Thymus (tissue), 11 donors: ENCODE data around the gene TOX3. TPM values are rescaled to one million over a fixed set of nuclear protein-coding genes. Genes with fewer than 3 reads are reported as not detected.

ENCODE experiments used
- DNase-seq, 9 donors: peaks; one replicate each; pipeline ENCODE4 v3.0.0-alpha.2; 2013; ENCODE audit warnings: low spot score in 9 of 9, low read depth in 6 of 9, missing footprints in 1 of 9
- H3K27ac ChIP-seq, 2 donors: one replicate each; pipeline ENCODE4 v1.5.1; 2013; ENCODE audit warnings: control low read depth in 1 of 2, low read depth in 1 of 2, low read length in 1 of 2, mild to moderate bottlenecking in 1 of 2, moderate library complexity in 1 of 2
- H3K27me3 ChIP-seq, 2 donors: one replicate each; pipeline ENCODE4 v1.5.1; 2013; ENCODE audit warnings: low read length in 1 of 2; ENCODE audit not compliant: control insufficient read depth in 2 of 2, insufficient read depth in 1 of 2
- H3K36me3 ChIP-seq, 2 donors: one replicate each; pipeline ENCODE4 v1.5.1; 2013; ENCODE audit warnings: low read length in 1 of 2, mild to moderate bottlenecking in 1 of 2, moderate library complexity in 1 of 2; ENCODE audit not compliant: control insufficient read depth in 2 of 2, insufficient read depth in 2 of 2
- H3K4me1 ChIP-seq, 2 donors: one replicate each; pipeline ENCODE4 v1.5.1; 2013; ENCODE audit warnings: low read length in 2 of 2; ENCODE audit not compliant: control insufficient read depth in 2 of 2, insufficient read depth in 2 of 2
- H3K4me3 ChIP-seq, 2 donors: one replicate each; pipeline ENCODE4 v1.5.1; 2013; ENCODE audit warnings: low read length in 2 of 2, control low read depth in 1 of 2, mild to moderate bottlenecking in 1 of 2
- H3K9me3 ChIP-seq, 2 donors: one replicate each; pipeline ENCODE4 v1.5.1; 2013; ENCODE audit warnings: low read length in 1 of 2, mild to moderate bottlenecking in 1 of 2; ENCODE audit not compliant: control insufficient read depth in 2 of 2, insufficient read depth in 1 of 2
- WGBS: extraction: QIAGEN DNeasy Blood & Tissue Kit; methylation state at CpG from one replicate; pipeline ENCODE4 v1.1.7; 2013; 5-methylcytosine and 5-hydroxymethylcytosine counted together
- polyA plus RNA-seq: library from polyadenylated mRNA; stranded (reverse); fragments of 200-250 nt; gene quantifications from one replicate; pipeline ENCODE4 v1.2.3, GENCODE V29; 2013
- total RNA-seq: library from RNA; stranded (reverse); fragments of 120-200 nt; gene quantifications from one replicate; pipeline ENCODE4 v1.2.4, GENCODE V29; 2013
- donor health status: healthy.

Gene TOX3
- total and polyA plus RNA-seq, 2 donors, result 0.87 to 0.90 TPM

DNA sequence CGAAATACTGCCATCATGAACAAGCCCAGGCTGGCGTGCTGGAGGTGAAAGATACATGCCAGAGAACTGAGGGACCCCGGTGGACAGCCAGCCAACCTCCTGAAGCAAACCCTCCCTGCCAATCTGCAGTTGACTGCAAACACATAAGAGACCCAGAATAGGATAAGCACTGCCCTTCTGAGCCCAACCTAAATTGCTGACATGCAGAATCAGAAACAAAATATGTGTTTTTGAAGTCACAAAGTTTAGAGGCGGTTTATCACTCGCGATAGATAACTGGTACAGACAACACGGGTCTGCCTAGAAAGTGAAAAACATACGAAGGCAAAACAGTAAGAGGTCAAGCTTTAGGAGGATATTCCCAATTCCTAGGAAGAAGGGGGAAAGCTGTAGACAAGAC lies 14.6 kb downstream of the TOX3 start:
- Histone ChIP-seq H3K36me3 (no peaks in the 10 kb centered on the region), H3K27me3 (no peaks in the 10 kb centered on the region), H3K27ac (no peak overlapping the region), H3K4me1 (no peaks in the 10 kb centered on the region), H3K4me3 (no peak overlapping the region), H3K9me3 (no peaks in the 10 kb centered on the region)
- no peak for DNase-seq
- 90% methylated on average over 8 of the region's 8 CpGs for WGBS

GRCh38 chr16:52529226-52529625 lies 17.7 kb downstream of the TOX3 start:
- 77% methylated on average over 1 of the region's 1 CpG for WGBS
- DNase-seq, result no peak
- Histone ChIP-seq H3K27me3 (no peaks in the 10 kb centered on the region), H3K4me3 (no peak overlapping the region), H3K27ac (no peak overlapping the region), H3K4me1 (no peaks in the 10 kb centered on the region), H3K36me3 (no peaks in the 10 kb centered on the region), H3K9me3 (no peaks in the 10 kb centered on the region)

DNA sequence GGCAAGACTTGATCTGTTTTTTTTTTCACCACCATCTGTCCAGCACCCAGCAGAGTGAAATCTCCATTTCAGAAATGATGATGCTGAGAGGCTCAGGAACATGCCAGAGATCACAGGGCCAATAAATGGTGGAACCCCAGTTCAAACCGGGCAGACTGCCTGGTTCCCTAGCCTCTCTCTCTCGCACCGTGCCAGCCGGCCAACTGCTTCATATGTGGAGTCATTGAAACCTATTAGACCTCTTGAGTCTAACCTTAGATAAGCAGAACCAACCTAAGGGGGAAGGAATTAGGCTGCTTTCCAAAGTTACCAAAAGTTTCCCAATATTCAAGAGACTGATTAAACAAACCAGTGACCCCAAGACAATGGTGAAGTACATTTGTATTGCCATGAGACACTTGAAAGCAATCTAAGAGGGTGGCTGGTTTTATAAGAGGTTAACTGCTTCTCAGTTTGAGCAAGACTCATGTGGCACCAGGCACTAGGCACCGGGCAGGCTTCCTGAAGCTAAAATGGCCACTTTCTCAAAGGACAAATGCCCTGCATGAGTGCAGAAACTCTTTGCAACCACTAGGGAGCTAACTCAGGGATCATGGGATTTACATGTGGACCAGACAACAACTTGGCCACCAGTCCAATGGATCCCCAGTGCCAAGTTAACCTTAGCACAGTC lies 18.4 kb downstream of the TOX3 start:
- H3K27ac ChIP-seq, result no peak overlapping the region
- 94% methylated on average over 5 of the region's 5 CpGs for WGBS
- no peak for DNase-seq

DNA sequence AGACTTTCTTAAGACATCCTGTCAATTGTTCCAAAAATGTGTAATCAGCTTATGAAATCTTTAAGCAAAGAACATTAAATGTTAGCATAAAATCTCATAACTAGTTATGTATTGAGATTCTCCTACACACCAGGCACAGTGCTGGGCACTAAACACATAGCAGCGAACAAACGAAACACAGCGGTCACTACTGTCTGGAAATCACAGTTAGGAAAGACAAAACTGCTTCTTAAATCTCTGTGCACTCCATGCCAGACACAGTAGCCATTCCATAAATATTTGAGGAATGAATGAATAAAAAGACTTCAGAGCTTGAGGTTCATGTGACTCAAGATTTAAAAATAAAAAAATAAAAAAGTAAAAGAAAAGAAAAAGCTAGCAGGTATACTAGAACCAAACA lies 20.1 kb downstream of the TOX3 start:
- no peak overlapping the region for H3K4me3 ChIP-seq
- no peaks in the 10 kb centered on the region for H3K9me3 ChIP-seq
- H3K27ac ChIP-seq, result no peak overlapping the region
- no peaks in the 10 kb centered on the region for H3K27me3 ChIP-seq
- H3K36me3 ChIP-seq, result no peaks in the 10 kb centered on the region
- WGBS, result 96% methylated on average over 3 of the region's 3 CpGs
- no peak for DNase-seq
- no peaks in the 10 kb centered on the region for H3K4me1 ChIP-seq

More for the DNA sequence above, 18.4 kb downstream of the TOX3 start:
- H3K9me3 ChIP-seq, result no peaks in the 10 kb centered on the region
- H3K4me3 ChIP-seq, result no peak overlapping the region
- H3K27me3 ChIP-seq, result no peaks in the 10 kb centered on the region
- no peaks in the 10 kb centered on the region for H3K4me1 ChIP-seq
- H3K36me3 ChIP-seq, result no peaks in the 10 kb centered on the region

- no peaks in the 10 kb centered on the region for H3K9me3 ChIP-seq
- no peaks in the 10 kb centered on the region for H3K4me1 ChIP-seq
- H3K27ac ChIP-seq, result no peak overlapping the region
- H3K27me3 ChIP-seq, result no peaks in the 10 kb centered on the region
- no peak for DNase-seq
- no peak overlapping the region for H3K4me3 ChIP-seq
- H3K36me3 ChIP-seq, result no peaks in the 10 kb centered on the region
- 64% methylated on average over 8 of the region's 8 CpGs for WGBS
Observed at GRCh38 chr16:52526116-52526828, 20.7 kb downstream of the TOX3 start.

GRCh38 chr16:52521570-52521969 lies 25.4 kb downstream of the TOX3 start:
- Histone ChIP-seq H3K4me1 (no peaks in the 10 kb centered on the region), H3K9me3 (no peaks in the 10 kb centered on the region), H3K4me3 (no peak overlapping the region), H3K27me3 (no peaks in the 10 kb centered on the region), H3K27ac (no peak overlapping the region), H3K36me3 (no peaks in the 10 kb centered on the region)
- WGBS, result 82% methylated on average over 6 of the region's 6 CpGs
- no peak for DNase-seq

DNA sequence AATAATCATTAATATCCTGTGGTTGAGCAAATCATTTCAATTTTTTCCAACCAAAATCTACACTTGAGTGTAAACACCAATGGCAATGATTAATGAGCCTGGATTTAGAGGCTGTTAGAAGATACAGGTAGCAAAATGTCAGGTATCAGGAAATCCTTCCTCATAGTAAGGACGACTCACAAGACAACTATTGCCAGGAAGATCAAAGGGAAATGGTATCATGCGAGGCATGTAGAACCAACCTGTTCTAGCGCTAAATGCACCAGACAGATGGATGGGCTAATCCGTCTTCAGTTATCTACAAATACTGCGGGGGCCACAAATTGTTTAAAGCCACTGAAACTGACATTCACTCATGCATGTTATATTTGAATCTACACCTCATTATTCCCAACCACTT lies 28.1 kb downstream of the TOX3 start:
- 92% methylated on average over 5 of the region's 5 CpGs for WGBS
- no peak for DNase-seq
- no peaks in the 10 kb centered on the region for H3K27me3 ChIP-seq
- no peak overlapping the region for H3K27ac ChIP-seq
- H3K9me3 ChIP-seq, result no peaks in the 10 kb centered on the region
- H3K36me3 ChIP-seq, result no peaks in the 10 kb centered on the region
- no peaks in the 10 kb centered on the region for H3K4me1 ChIP-seq
- H3K4me3 ChIP-seq, result no peak overlapping the region

DNA sequence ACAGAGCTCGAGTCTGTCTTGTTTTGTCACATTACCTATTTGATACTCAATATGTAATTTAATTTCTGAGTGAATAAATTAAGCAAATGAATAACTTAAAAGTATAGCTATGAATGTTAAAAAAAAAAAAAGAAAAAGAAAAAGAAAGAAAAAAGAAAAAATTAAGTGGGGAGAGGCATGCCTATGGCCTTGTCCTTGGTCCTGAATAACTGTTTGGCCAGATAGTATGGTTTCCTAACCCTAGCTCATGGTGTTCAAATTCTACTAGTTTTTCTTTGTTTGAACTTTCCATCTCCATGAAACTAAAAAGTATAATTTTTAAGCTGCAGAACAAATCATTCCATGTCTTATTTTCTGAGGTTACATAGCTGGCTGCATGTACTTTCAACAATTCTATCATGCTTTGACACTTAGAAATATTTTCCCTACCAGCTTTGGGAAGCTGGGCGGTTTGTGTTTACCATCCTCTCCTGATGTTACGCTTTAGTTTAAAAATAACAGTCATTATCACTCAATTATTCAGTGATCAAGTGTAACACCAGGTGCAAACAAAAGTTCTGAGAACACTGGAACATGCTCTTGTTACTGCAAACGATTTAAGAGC lies 31.8 kb downstream of the TOX3 start:
- no peaks in the 10 kb centered on the region for H3K27me3 ChIP-seq
- no peaks in the 10 kb centered on the region for H3K9me3 ChIP-seq
- DNase-seq, result no peak
- H3K27ac ChIP-seq, result no peak overlapping the region
- H3K4me3 ChIP-seq, result no peak overlapping the region
- no peaks in the 10 kb centered on the region for H3K36me3 ChIP-seq
- 78% methylated on average over 4 of the region's 4 CpGs for WGBS
- H3K4me1 ChIP-seq, result no peaks in the 10 kb centered on the region

DNA sequence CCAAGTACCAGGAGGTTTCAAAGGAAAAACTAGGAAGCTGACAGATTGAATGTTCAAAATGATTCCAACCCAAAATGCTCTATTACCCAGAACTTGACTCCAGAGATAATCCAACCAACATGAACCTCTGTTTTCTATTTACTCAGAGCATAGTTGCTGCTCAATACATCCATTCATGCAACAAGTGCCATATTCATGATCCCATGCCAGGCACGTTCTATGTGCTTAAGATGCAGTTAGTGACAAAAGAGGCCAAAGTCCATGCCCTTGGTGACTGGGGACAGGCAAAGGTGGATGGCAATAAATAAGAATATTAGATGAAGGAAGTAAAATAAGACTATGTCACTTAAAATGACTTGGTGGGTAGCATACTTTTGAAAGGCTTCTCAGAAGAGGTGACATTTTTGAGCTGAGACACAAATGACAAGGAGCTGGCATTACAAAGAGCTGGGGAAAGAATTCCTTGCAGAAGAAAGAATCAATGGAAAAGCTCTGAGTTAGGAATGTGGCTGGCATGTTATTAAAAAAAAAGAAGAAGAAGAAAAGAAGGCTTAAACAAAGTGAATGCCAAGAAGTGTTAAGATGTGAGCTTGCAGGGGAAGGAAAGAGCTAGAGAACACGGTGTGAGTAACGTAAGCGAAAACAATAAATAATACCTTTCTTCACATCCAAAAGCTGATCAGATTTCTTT lies 34.5 kb downstream of the TOX3 start:
- no peak overlapping the region for H3K27ac ChIP-seq
- WGBS, result 92% methylated on average over 4 of the region's 4 CpGs
- no peak for DNase-seq
- no peaks in the 10 kb centered on the region for H3K4me1 ChIP-seq
- no peaks in the 10 kb centered on the region for H3K9me3 ChIP-seq
- H3K36me3 ChIP-seq, result no peaks in the 10 kb centered on the region
- H3K4me3 ChIP-seq, result no peak overlapping the region
- no peaks in the 10 kb centered on the region for H3K27me3 ChIP-seq
